Heart left ventricle (tissue), 13 donors: ENCODE data around the gene EVPL.

Experiments used
- POLR2A ChIP-seq, 2 donors: fragments of 450-650 bp; IDR thresholded peaks; one replicate each; pipeline ENCODE4 v1.6.1; 2017; ENCODE audit warnings: antibody characterized with exemption in 2 of 2, mild to moderate bottlenecking in 2 of 2, moderate library complexity in 2 of 2
- TF ChIP-seq, protein P1 (sequence below), 12 donors: fragments of 200-600 bp; sonication (generic) in 4 of 12; IDR thresholded peaks; one replicate each; pipeline versions ENCODE4 v1.5.0 to v1.8.0; 2018 to 2022; ENCODE audit warnings: antibody characterized with exemption in 12 of 12, mild to moderate bottlenecking in 5 of 12
- donor health status: ischemic (EF 13 %, LVEDD 7.1; RV severe dilation, severe dysfunction).
- donor health status: DM: no; HTN: yes; CAD: no.
- donor health status: DM: no; HTN: no; CAD: no.
- donor health status: ischemic (EF 25% LVEDD 6.9; RV normal size, moderate dysfunction).
- donor health status: ischemic (EF 25% LVEDD 5.7; RV mildly dilated, moderate dysfunction).
- donor health status: ischemic (EF 35%, LVEDD 5.7; RV mildly dilated, moderate dysfunction).
- donor health status: nonischemic (EF 11% LVEDD 7.7; RV severe dilation, severe dysfunction).
- donor health status: DM: yes; HTN: yes; CAD: no.
- donor health status: PGD.
- donor health status: ischemic (EF 29% LVEDD 5.4; RV normal size, mild dysfunction).
- donor health status: nonischemic (EF 23%, LVEDD 6.1; RV moderate dilation, normal function).

DNA sequence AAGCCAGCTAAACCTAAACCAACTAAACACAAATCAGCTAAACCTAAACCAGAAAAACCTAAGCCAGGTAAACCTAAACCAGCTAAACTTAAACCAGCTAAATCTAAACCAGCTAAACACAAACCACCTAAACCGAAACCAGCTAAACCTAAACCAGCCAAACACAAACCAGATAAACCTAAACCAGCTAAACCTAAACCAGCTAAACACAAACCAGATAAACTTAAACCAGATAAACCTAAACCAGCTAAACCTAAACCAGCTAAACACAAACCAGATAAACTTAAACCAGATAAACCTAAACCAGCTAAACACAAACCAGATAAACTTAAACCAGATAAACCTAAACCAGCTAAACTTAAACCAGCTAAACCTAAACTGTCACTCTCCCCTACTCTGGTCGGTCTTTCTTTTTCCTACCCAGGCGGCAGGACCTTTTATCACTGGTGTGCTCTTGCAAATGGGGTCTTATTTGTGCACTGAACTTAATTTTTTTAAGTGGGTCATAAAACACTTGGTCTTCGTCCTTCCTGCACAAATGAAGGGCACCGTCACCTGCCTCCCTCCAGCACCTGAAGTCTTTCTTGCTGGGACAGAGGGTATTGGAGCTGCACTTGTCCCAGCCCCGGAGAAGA is 7.2 kb downstream of the EVPL start:
- no peak for TF ChIP-seq POLR2A (IDR thresholded peaks at IDR 0.05)
- TF ChIP-seq, protein P1, sequence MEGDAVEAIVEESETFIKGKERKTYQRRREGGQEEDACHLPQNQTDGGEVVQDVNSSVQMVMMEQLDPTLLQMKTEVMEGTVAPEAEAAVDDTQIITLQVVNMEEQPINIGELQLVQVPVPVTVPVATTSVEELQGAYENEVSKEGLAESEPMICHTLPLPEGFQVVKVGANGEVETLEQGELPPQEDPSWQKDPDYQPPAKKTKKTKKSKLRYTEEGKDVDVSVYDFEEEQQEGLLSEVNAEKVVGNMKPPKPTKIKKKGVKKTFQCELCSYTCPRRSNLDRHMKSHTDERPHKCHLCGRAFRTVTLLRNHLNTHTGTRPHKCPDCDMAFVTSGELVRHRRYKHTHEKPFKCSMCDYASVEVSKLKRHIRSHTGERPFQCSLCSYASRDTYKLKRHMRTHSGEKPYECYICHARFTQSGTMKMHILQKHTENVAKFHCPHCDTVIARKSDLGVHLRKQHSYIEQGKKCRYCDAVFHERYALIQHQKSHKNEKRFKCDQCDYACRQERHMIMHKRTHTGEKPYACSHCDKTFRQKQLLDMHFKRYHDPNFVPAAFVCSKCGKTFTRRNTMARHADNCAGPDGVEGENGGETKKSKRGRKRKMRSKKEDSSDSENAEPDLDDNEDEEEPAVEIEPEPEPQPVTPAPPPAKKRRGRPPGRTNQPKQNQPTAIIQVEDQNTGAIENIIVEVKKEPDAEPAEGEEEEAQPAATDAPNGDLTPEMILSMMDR (IDR thresholded peaks at IDR 0.05), result no peak
